Sigmoid colon (tissue), 4 donors: ENCODE results near the gene TMEM181.

Experiments
- CTCF ChIP-seq, 4 experiments: fragments of 450-650 bp in 3 of 4; fragments of 200-600 bp in 1 of 4; IDR thresholded peaks; one replicate each; pipeline ENCODE4 v1.5.1; 2016 to 2019; ENCODE audit warnings: antibody characterized with exemption in 4 of 4, mild to moderate bottlenecking in 3 of 4, moderate library complexity in 2 of 4
- POLR2A ChIP-seq, 2 donors: fragments of 450-650 bp; IDR thresholded peaks; one replicate each; pipeline ENCODE4 v1.6.1; 2016; ENCODE audit warnings: antibody characterized with exemption in 2 of 2, mild to moderate bottlenecking in 2 of 2, moderate library complexity in 2 of 2
- POLR2AphosphoS5 ChIP-seq, 4 donors: sonication (generic); formaldehyde crosslinking; IDR thresholded peaks; one replicate each; pipeline ENCODE4 v1.6.1; 2017; ENCODE audit warnings: antibody characterized with exemption in 4 of 4

DNA sequence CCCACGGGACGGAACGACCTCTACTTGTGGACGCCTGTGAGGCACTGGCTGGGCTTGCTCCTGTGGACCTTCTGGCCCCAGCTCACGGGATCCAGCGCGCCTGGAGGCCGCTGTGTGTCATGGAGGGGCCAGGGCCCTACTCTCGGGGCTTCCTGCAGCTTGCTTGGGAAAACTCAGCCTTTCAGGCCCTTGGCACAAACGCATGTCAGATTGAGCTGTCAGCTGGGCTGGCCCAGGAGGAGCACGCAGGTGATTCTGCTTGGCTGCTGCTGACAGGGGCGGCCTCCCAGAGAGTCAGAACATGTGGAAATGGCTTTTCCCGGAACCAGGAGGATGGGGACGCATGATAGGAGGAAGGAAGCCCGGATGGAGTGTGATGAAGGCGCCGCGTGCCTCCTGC, 39.7 kb downstream of the TMEM181 start:
- TF ChIP-seq CTCF (IDR thresholded peaks at IDR 0.05) (no peak), POLR2AphosphoS5 (IDR thresholded peaks at IDR 0.05) (no peak), POLR2A (IDR thresholded peaks at IDR 0.05) (no peak)
